Measurements from ENCODE around the gene ADAM12.

DNA sequence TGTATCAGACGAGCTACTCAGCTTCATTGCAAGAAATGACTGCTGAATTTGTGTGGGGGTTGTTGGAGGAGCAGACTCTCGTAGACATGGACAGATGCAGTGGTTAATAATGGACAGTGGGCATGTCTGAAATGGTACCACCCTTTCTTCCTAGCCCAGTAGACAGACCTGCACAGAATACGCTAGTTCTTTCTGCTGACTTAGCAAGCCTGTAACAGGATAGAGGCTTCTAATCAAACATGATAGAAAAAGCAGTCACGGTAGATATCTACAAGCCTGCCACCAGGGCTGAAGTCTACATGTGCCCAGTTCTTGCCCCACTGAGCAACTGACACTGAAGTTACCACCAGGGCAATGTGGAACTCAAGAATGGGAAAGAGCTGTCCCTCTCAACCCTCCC is 303.9 kb downstream of the ADAM12 start:
- TF ChIP-seq, protein P1, sequence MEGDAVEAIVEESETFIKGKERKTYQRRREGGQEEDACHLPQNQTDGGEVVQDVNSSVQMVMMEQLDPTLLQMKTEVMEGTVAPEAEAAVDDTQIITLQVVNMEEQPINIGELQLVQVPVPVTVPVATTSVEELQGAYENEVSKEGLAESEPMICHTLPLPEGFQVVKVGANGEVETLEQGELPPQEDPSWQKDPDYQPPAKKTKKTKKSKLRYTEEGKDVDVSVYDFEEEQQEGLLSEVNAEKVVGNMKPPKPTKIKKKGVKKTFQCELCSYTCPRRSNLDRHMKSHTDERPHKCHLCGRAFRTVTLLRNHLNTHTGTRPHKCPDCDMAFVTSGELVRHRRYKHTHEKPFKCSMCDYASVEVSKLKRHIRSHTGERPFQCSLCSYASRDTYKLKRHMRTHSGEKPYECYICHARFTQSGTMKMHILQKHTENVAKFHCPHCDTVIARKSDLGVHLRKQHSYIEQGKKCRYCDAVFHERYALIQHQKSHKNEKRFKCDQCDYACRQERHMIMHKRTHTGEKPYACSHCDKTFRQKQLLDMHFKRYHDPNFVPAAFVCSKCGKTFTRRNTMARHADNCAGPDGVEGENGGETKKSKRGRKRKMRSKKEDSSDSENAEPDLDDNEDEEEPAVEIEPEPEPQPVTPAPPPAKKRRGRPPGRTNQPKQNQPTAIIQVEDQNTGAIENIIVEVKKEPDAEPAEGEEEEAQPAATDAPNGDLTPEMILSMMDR (IDR thresholded peaks at IDR 0.05; ENCODE audit: insufficient read depth, low read depth, low read length) = no peak
- TF ChIP-seq EZH2 (IDR thresholded peaks at IDR 0.05; ENCODE audit: insufficient read depth, low read length) = no peak

Measured in astrocyte (in vitro differentiated cells and primary cell).